ENCODE results near the gene USP25. TPM values are rescaled to one million over a fixed set of nuclear protein-coding genes. Genes with fewer than 3 reads are reported as not detected.

Gene USP25
- total RNA-seq, 1 experiment from 2014 or later, result 26.1 TPM

GRCh38 chr21:15820852-15821379 is 91.1 kb downstream of the USP25 start:
- no peak for TF ChIP-seq CTCF (IDR thresholded peaks at IDR 0.05)
- no peak for TF ChIP-seq SIN3A (IDR thresholded peaks at IDR 0.05; ENCODE audit: borderline replicate concordance, insufficient read depth, low read depth, low read length)
- TF ChIP-seq TCF7L2 (IDR thresholded peaks at IDR 0.05; ENCODE audit: low read depth, low read length), result no peak
- TF ChIP-seq POLR2AphosphoS5 (IDR thresholded peaks at IDR 0.05; ENCODE audit: low read depth, low read length), result no peak
- TF ChIP-seq REST (IDR thresholded peaks at IDR 0.05; ENCODE audit: insufficient read depth in 1 of 2, low read depth in 2 of 2, low read length in 1 of 2), result no peak
- intact Hi-C loops (cut with micrococcal nuclease; ENCODE audit: unreplicated experiment), result loop anchor here (10.0 kb wide), 1 partner anchor 86 kb away; no protein-coding TSS in a partner anchor
- H3K27ac ChIP-seq (ENCODE audit: low read length), result no peak overlapping the region
- in situ Hi-C loops (cut with HindIII; ENCODE audit: low pct_unique_long_range_greater_than_20kb, low sequenced_read_pairs), result no loop called here
- ChIA-PET POLR2A (no interaction called here), CTCF (no interaction called here)
- no peaks in the 10 kb centered on the region for H3K9me3 ChIP-seq (ENCODE audit: control insufficient read depth, insufficient read depth, low read depth, low read length)
- no peaks in the 10 kb centered on the region for H3K27me3 ChIP-seq (ENCODE audit: control insufficient read depth, insufficient read depth, low read length)
- H3K4me3 ChIP-seq (ENCODE audit: low read depth in 2 of 2, low read length in 2 of 2), result no peak overlapping the region
- H3K4me1 ChIP-seq (ENCODE audit: control insufficient read depth, insufficient read depth, low read length), result no peaks in the 10 kb centered on the region
- H3K36me3 ChIP-seq (ENCODE audit: control insufficient read depth, insufficient read depth, low read length), result no peaks in the 10 kb centered on the region
- BruUV-seq (replicated peaks), result no TSS peak
- ATAC-seq (no peak), DNase-seq (ENCODE audit: low read depth, low spot score) (no peak)

- in situ Hi-C loops (cut with HindIII; ENCODE audit: low pct_unique_long_range_greater_than_20kb, low sequenced_read_pairs) (no loop called here), intact Hi-C loops (cut with micrococcal nuclease; ENCODE audit: unreplicated experiment) (loop anchor here (10.0 kb wide), 1 partner anchor 89 kb away; no protein-coding TSS in a partner anchor)
- Histone ChIP-seq H3K27ac (ENCODE audit: low read length) (no peak overlapping the region), H3K4me1 (ENCODE audit: control insufficient read depth, insufficient read depth, low read length) (no peaks in the 10 kb centered on the region), H3K27me3 (ENCODE audit: control insufficient read depth, insufficient read depth, low read length) (no peaks in the 10 kb centered on the region), H3K36me3 (ENCODE audit: control insufficient read depth, insufficient read depth, low read length) (peaks cover 6% of the 10 kb centered on the region), H3K4me3 (ENCODE audit: low read depth in 2 of 2, low read length in 2 of 2) (no peak overlapping the region), H3K9me3 (ENCODE audit: control insufficient read depth, insufficient read depth, low read depth, low read length) (no peaks in the 10 kb centered on the region)
- POLR2A ChIA-PET, result no interaction called here
- ATAC-seq, result no peak
- no peak for TF ChIP-seq REST (IDR thresholded peaks at IDR 0.05; ENCODE audit: insufficient read depth in 1 of 2, low read depth in 2 of 2, low read length in 1 of 2)
- no peak for TF ChIP-seq TCF7L2 (IDR thresholded peaks at IDR 0.05; ENCODE audit: low read depth, low read length)
- no peak for TF ChIP-seq SIN3A (IDR thresholded peaks at IDR 0.05; ENCODE audit: borderline replicate concordance, insufficient read depth, low read depth, low read length)
- no peak for TF ChIP-seq CTCF (IDR thresholded peaks at IDR 0.05)
- no peak for TF ChIP-seq POLR2AphosphoS5 (IDR thresholded peaks at IDR 0.05; ENCODE audit: low read depth, low read length)
- DNase-seq (ENCODE audit: low read depth, low spot score), result no peak
- no TSS peak for BruUV-seq (replicated peaks)
- CTCF ChIA-PET, result no interaction called here
Measured at GRCh38 chr21:15823486-15824150, 93.8 kb downstream of the USP25 start.

Measured in Panc1 (cell line).